A673 (cell line): ENCODE results near the gene DCLK1. TPM values are rescaled to one million over a fixed set of nuclear protein-coding genes. Genes with fewer than 3 reads are reported as not detected.

ENCODE experiments used
- BruUV-seq: library from RNA; stranded (reverse); fragments of 400-500 nt; replicated peaks from 2 replicates; lab custom pipeline; 2021; lab: Mats Ljungman, UMichigan
- CTCF ChIA-PET: fragments of 300-600 bp; sonication (Branson Sonifier 250); formaldehyde crosslinking; loops from one replicate; lab custom pipeline; 2022; ENCODE audit warnings: antibody characterized with exemption; lab: Charles Lee
- POLR2A ChIA-PET: fragments of 300-600 bp; sonication (Branson Sonifier 250); formaldehyde crosslinking; loops from one replicate; lab custom pipeline; 2022; ENCODE audit warnings: antibody characterized with exemption; ENCODE audit not compliant: low non-redundant PET; lab: Charles Lee
- DNase-seq: peaks from one replicate; pipeline ENCODE4 v3.0.0-alpha.2; 2015; ENCODE audit warnings: low spot score
- H3K27ac ChIP-seq: fragments of 200-600 bp; sonication (generic); 2 replicates; pipeline ENCODE4 v1.5.1; 2016; ENCODE audit warnings: mixed run types, low read depth, mild to moderate bottlenecking, mixed read lengths, antibody characterized with exemption, low read length; ENCODE audit not compliant: poor library complexity, severe bottlenecking
- H3K27me3 ChIP-seq: fragments of 200-600 bp; sonication (generic); replicated peaks from 2 replicates; pipeline ENCODE4 v1.6.1; 2017; ENCODE audit warnings: mixed run types, low read depth, mild to moderate bottlenecking, mixed read lengths, antibody characterized with exemption, low read length; ENCODE audit not compliant: insufficient read depth, poor library complexity
- H3K36me3 ChIP-seq: fragments of 200-600 bp; sonication (generic); 2 replicates; pipeline ENCODE4 v1.6.1; 2016; ENCODE audit warnings: mixed run types, mild to moderate bottlenecking, mixed read lengths, antibody characterized with exemption, low read length; ENCODE audit not compliant: insufficient read depth, poor library complexity, severe bottlenecking
- H3K4me1 ChIP-seq: fragments of 200-600 bp; sonication (generic); 2 replicates; pipeline ENCODE4 v1.6.1; 2017; ENCODE audit warnings: mixed run types, mild to moderate bottlenecking, mixed read lengths, antibody characterized with exemption, low read length; ENCODE audit not compliant: insufficient read depth, poor library complexity, severe bottlenecking
- H3K4me3 ChIP-seq: fragments of 200-600 bp; sonication (generic); 2 replicates; pipeline ENCODE4 v1.5.1; 2016; ENCODE audit warnings: low read depth, mixed run types, mild to moderate bottlenecking, mixed read lengths, low read length; ENCODE audit not compliant: poor library complexity, severe bottlenecking
- H3K9me3 ChIP-seq: fragments of 200-600 bp; sonication (generic); 2 replicates; pipeline ENCODE4 v1.6.1; 2016; ENCODE audit warnings: mixed run types, low read depth, mild to moderate bottlenecking, mixed read lengths, antibody characterized with exemption, low read length; ENCODE audit not compliant: poor library complexity, severe bottlenecking
- EZH2 ChIP-seq: fragments of 200-600 bp; sonication (generic); IDR thresholded peaks from 2 replicates; pipeline ENCODE4 v1.6.1; 2017; ENCODE audit warnings: borderline replicate concordance, low read depth, mild to moderate bottlenecking, mixed read lengths, antibody characterized with exemption, low read length; ENCODE audit not compliant: poor library complexity, severe bottlenecking
- intact Hi-C: fragments of 100-400 bp; cut with micrococcal nuclease; formaldehyde crosslinking; loops from one replicate; pipeline ENCODE4 v1.10.0; 2022; ENCODE audit not compliant: unreplicated experiment
- total RNA-seq: library from RNA; stranded (reverse); gene quantifications from 2 replicates; pipeline ENCODE4 v1.2.3, GENCODE V29; 2021
- TF ChIP-seq, protein P1 (sequence below): fragments of 300-800, 200-600 bp; sonication (generic); conservative IDR thresholded peaks from 2 replicates; pipeline ENCODE4 v1.5.1; 2017; ENCODE audit warnings: low read depth, mild to moderate bottlenecking, antibody characterized with exemption, low read length, moderate library complexity, mixed read lengths

The DCLK1 gene
- total RNA-seq, 1 experiment from 2014 or later = 11.2 TPM

DNA sequence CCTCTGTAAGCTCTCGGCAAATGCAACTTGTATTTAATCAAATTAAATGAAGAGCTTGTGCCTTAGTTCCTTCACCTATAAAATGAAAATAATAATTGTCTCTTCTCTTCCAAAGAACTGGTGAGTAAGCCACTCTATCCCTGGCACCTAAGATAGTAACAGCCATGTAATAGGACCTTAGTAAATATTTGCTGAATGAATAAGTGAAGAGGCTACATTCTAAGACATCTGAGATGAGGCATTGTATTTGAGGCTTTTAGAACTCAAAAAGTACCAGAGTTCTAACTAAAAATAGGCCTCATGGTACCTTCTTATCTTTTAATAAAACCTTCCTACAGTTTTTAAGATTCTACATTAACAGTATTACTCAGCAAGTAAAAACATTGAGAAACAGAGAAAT lies 17.3 kb upstream of the DCLK1 start:
- Histone ChIP-seq H3K27me3 (no peaks in the 10 kb centered on the region), H3K4me3 (no peak overlapping the region), H3K9me3 (peaks cover 8% of the 10 kb centered on the region), H3K36me3 (no peaks in the 10 kb centered on the region), H3K27ac (no peak overlapping the region), H3K4me1 (no peaks in the 10 kb centered on the region)
- CTCF ChIA-PET = no interaction called here
- intact Hi-C loops = no loop called here
- TF ChIP-seq, protein P1, sequence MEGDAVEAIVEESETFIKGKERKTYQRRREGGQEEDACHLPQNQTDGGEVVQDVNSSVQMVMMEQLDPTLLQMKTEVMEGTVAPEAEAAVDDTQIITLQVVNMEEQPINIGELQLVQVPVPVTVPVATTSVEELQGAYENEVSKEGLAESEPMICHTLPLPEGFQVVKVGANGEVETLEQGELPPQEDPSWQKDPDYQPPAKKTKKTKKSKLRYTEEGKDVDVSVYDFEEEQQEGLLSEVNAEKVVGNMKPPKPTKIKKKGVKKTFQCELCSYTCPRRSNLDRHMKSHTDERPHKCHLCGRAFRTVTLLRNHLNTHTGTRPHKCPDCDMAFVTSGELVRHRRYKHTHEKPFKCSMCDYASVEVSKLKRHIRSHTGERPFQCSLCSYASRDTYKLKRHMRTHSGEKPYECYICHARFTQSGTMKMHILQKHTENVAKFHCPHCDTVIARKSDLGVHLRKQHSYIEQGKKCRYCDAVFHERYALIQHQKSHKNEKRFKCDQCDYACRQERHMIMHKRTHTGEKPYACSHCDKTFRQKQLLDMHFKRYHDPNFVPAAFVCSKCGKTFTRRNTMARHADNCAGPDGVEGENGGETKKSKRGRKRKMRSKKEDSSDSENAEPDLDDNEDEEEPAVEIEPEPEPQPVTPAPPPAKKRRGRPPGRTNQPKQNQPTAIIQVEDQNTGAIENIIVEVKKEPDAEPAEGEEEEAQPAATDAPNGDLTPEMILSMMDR = no peak
- no peak for TF ChIP-seq EZH2
- POLR2A ChIA-PET = no interaction called here
- DNase-seq = no peak
- BruUV-seq = no TSS peak

DNA sequence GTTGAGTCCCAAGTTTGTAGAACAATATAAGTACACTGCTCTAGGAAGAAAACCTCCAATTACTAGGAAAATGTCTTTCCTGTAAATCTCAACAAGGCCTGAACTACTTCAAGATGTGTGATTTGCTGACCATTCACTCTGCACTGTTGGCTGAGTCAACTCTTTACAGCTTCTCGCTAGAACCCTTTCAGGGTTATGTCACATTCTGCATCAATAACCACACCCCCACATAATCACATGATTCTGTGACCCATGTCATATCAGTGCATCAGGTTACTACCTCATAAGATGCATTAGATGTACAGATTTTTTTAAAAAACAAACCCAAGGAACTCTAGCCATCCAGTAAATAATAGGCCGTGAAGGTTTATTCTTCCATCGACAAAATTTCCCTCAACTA lies 16.1 kb upstream of the DCLK1 start:
- no peaks in the 10 kb centered on the region for H3K27me3 ChIP-seq
- intact Hi-C loops = no loop called here
- no peak for TF ChIP-seq EZH2
- TF ChIP-seq, protein P1 = no peak
- H3K36me3 ChIP-seq = no peaks in the 10 kb centered on the region
- no peak for DNase-seq
- H3K4me1 ChIP-seq = no peaks in the 10 kb centered on the region
- no peak overlapping the region for H3K27ac ChIP-seq
- no TSS peak for BruUV-seq
- ChIA-PET POLR2A (no interaction called here), CTCF (no interaction called here)
- no peak overlapping the region for H3K4me3 ChIP-seq
- H3K9me3 ChIP-seq = peaks cover 8% of the 10 kb centered on the region

DNA sequence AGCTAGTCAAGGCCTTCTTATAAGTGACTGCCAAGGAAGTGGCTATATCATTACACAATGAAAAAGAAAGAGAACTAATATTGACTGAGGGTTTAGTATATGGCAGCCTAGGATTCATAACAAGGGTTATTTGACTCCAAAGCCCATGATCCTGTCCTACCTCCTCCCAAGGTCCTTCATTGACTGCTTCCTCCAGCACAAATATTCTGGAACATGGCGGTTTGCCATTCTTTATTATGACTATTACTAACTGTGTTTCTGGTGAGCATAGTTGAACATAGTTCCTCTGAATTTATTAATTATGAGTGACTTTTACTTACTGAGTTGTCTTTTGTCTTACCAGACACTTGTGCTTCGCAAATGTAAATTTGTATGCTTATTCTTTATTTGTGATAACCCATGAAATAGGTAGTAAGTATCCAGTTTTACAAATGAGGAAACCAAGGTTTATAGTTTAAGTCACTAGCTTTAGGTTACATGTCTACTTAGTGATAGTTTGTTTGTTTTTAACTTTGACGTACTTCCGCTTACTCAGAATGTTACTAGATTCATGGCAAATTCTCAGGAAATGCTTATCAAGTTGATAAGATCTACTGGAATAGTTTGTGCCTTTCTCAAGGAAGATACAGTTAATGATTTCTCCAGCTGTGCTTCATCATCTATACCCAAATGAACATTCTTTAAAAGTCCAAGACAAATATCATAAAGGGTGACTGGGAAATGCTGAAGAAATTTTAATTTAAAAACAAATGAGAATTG lies 15.5 kb upstream of the DCLK1 start:
- intact Hi-C loops = no loop called here
- no peaks in the 10 kb centered on the region for H3K36me3 ChIP-seq
- POLR2A ChIA-PET = no interaction called here
- no peaks in the 10 kb centered on the region for H3K27me3 ChIP-seq
- DNase-seq = peak; percentile 8
- CTCF ChIA-PET = no interaction called here
- H3K27ac ChIP-seq = no peak overlapping the region
- H3K4me1 ChIP-seq = no peaks in the 10 kb centered on the region
- H3K4me3 ChIP-seq = no peak overlapping the region
- no peak for TF ChIP-seq EZH2
- TF ChIP-seq, protein P1 = no peak
- peaks cover 8% of the 10 kb centered on the region for H3K9me3 ChIP-seq
- BruUV-seq = no TSS peak
